Measurements from ENCODE around the gene OLA1. TPM values are rescaled to one million over a fixed set of nuclear protein-coding genes. Genes with fewer than 3 reads are reported as not detected.

Gene OLA1
- total RNA-seq, 1 experiment from 2014 or later, result 182 TPM

DNA sequence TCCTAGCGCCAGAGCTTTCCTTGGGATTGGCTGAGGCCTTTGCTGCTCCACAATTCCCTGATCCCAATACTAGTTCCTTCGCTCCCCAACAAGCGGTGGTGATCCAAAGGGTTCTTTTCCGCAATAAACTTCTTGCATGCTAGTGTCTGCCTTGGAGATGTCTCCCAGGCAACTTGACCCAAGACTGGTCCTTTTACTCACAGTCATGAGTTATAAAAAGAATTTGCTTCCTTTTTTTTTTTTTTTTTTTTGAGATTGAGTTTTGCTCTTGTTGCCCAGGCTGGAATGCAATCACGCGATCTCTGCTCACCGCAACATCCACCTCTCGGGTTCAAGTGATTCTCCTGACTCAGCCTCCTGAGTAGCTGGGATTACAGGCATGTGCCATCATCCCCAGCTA is 193.4 kb downstream of the OLA1 start:
- Histone ChIP-seq H3K79me2 (ENCODE audit: low read length) (no peaks in the 10 kb centered on the region), H3K9me3 (ENCODE audit: low read length) (no peaks in the 10 kb centered on the region), H3F3A (ENCODE audit: low read length, unreplicated experiment) (no peaks in the 10 kb centered on the region), H3K27ac (ENCODE audit: low read length) (no peak overlapping the region), H3K4me2 (ENCODE audit: low read length) (no peak overlapping the region), H3K9ac (ENCODE audit: low read length) (no peak overlapping the region), H3K27me3 (ENCODE audit: low read length) (no peaks in the 10 kb centered on the region), H2AFZ (ENCODE audit: low read length) (no peak overlapping the region), H3K4me3 (ENCODE audit: low read length) (no peak overlapping the region), H3K36me3 (ENCODE audit: low read depth, low read length) (no peaks in the 10 kb centered on the region), H4K20me1 (ENCODE audit: low read length) (no peaks in the 10 kb centered on the region), H3K4me1 (ENCODE audit: insufficient read depth, low read length) (peaks cover 35% of the 10 kb centered on the region), H3K9me2 (replicated peaks; ENCODE audit: low read length) (no peaks in the 10 kb centered on the region)
- ChIA-PET POLR2A (ENCODE audit: unreplicated experiment) (no interaction called here), CTCF (no interaction called here)
- ATAC-seq, result no peak
- TF ChIP-seq EZH2phosphoT487 (IDR thresholded peaks at IDR 0.05; ENCODE audit: borderline replicate concordance, low read length), result no peak
- TF ChIP-seq CTCF (conservative IDR thresholded peaks at IDR 0.05; ENCODE audit: low read depth, low read length), result no peak
- TF ChIP-seq EZH2 (IDR thresholded peaks at IDR 0.05; ENCODE audit: low read length, unreplicated experiment), result no peak
- intact Hi-C loops (cut with micrococcal nuclease), result no loop called here
- DNase-seq, result no peak
- BruUV-seq (replicated peaks), result no TSS peak

- no peaks in the 10 kb centered on the region for H3K9me3 ChIP-seq (ENCODE audit: low read length)
- H2AFZ ChIP-seq (ENCODE audit: low read length), result peak overlapping the region; percentile 40
- no peaks in the 10 kb centered on the region for H3K9me2 ChIP-seq (replicated peaks; ENCODE audit: low read length)
- H4K20me1 ChIP-seq (ENCODE audit: low read length), result no peaks in the 10 kb centered on the region
- no peak overlapping the region for H3K4me3 ChIP-seq (ENCODE audit: low read length)
- no peak for DNase-seq
- no peaks in the 10 kb centered on the region for H3K36me3 ChIP-seq (ENCODE audit: low read depth, low read length)
- H3K9ac ChIP-seq (ENCODE audit: low read length), result no peak overlapping the region
- CTCF ChIA-PET, result interaction anchor here (0.6 kb wide), 1 partner anchor 167 kb away, joined by 3 read pairs; no protein-coding TSS in a partner anchor
- no peak overlapping the region for H3K27ac ChIP-seq (ENCODE audit: low read length)
- no peak overlapping the region for H3K4me2 ChIP-seq (ENCODE audit: low read length)
- no peaks in the 10 kb centered on the region for H3F3A ChIP-seq (ENCODE audit: low read length, unreplicated experiment)
- H3K27me3 ChIP-seq (ENCODE audit: low read length), result no peaks in the 10 kb centered on the region
- TF ChIP-seq CTCF (conservative IDR thresholded peaks at IDR 0.05; ENCODE audit: low read depth, low read length) (no peak), EZH2 (IDR thresholded peaks at IDR 0.05; ENCODE audit: low read length, unreplicated experiment) (no peak), EZH2phosphoT487 (IDR thresholded peaks at IDR 0.05; ENCODE audit: borderline replicate concordance, low read length) (no peak)
- peaks cover 26% of the 10 kb centered on the region for H3K4me1 ChIP-seq (ENCODE audit: insufficient read depth, low read length)
- intact Hi-C loops (cut with micrococcal nuclease), result no loop called here
- POLR2A ChIA-PET (ENCODE audit: unreplicated experiment), result no interaction called here
- no peaks in the 10 kb centered on the region for H3K79me2 ChIP-seq (ENCODE audit: low read length)
- BruUV-seq (replicated peaks), result no TSS peak
- no peak for ATAC-seq
Observed at GRCh38 chr2:174053355-174054151, 194.8 kb downstream of the OLA1 start.

DNA sequence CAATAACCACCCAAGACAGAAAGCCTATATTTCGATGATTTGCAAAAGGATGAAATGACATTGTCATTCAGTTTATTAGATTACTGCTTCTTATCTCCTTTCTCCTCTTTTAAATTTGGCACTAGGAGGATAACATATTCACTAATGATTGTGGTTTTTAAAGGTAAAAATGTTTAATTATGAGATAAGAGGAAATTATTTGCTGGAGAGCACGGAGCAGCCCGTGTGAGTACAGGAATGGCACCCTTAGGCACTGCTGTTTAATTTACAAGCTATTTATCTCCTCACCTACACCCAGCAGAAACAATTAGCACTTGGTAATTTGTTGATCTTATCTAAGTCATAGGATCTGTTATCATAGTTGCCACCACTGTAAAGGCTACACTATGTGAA is 195.8 kb downstream of the OLA1 start:
- ATAC-seq (no peak), DNase-seq (no peak)
- TF ChIP-seq EZH2 (IDR thresholded peaks at IDR 0.05; ENCODE audit: low read length, unreplicated experiment), result no peak
- no peak for TF ChIP-seq EZH2phosphoT487 (IDR thresholded peaks at IDR 0.05; ENCODE audit: borderline replicate concordance, low read length)
- TF ChIP-seq CTCF (conservative IDR thresholded peaks at IDR 0.05; ENCODE audit: low read depth, low read length), result no peak
- Histone ChIP-seq H3K27ac (ENCODE audit: low read length) (peak overlapping the region; percentile 21), H3K9me3 (ENCODE audit: low read length) (no peaks in the 10 kb centered on the region), H3F3A (ENCODE audit: low read length, unreplicated experiment) (no peaks in the 10 kb centered on the region), H3K9me2 (replicated peaks; ENCODE audit: low read length) (no peaks in the 10 kb centered on the region), H3K4me1 (ENCODE audit: insufficient read depth, low read length) (peaks cover 26% of the 10 kb centered on the region), H4K20me1 (ENCODE audit: low read length) (no peaks in the 10 kb centered on the region), H3K4me3 (ENCODE audit: low read length) (no peak overlapping the region), H2AFZ (ENCODE audit: low read length) (peak overlapping the region; percentile 56; the same call in 1 of the 2 replicates), H3K27me3 (ENCODE audit: low read length) (no peaks in the 10 kb centered on the region), H3K4me2 (ENCODE audit: low read length) (peak overlapping the region; percentile 71; the same call in 1 of the 2 replicates), H3K9ac (ENCODE audit: low read length) (no peak overlapping the region), H3K79me2 (ENCODE audit: low read length) (no peaks in the 10 kb centered on the region), H3K36me3 (ENCODE audit: low read depth, low read length) (no peaks in the 10 kb centered on the region)
- BruUV-seq (replicated peaks), result no TSS peak
- ChIA-PET POLR2A (ENCODE audit: unreplicated experiment) (no interaction called here), CTCF (interaction anchor here (0.6 to 1.1 kb wide), 2 partner anchors 168 to 289 kb away, joined by 3 read pairs; no protein-coding TSS in a partner anchor)
- intact Hi-C loops (cut with micrococcal nuclease), result no loop called here

All from PC-3 (cell line).